Activated CD8-positive, alpha-beta memory T cell treated with anti-CD3 and anti-CD28 coated beads, Interleukin-2, amount 50 U/mL, for 24 hours (primary cell): ENCODE measurements around the gene SLC4A3.
A peak's percentile ranks its signal among the peaks of the same experiment; 100 is the strongest.

Experiments
- DNase-seq: peaks from one replicate; pipeline ENCODE4 v3.0.0-alpha.2; 2020; ENCODE audit errors: extremely low read depth

SLC4A3 gene

GRCh38 chr2:219627103-219628100 lies at the start of gene SLC4A3:
SLC4A3 (plus strand) TSS chr2:219627630; CDS start chr2:219627993, 363 bp downstream.
- no peak for DNase-seq

GRCh38 chr2:219578811-219579613 lies 48.4 kb upstream of the SLC4A3 start:
- no peak for DNase-seq

GRCh38 chr2:219581346-219581745 lies 46.1 kb upstream of the SLC4A3 start:
- no peak for DNase-seq

- no peak for DNase-seq
Measured at GRCh38 chr2:219591091-219591490, 36.3 kb upstream of the SLC4A3 start.

GRCh38 chr2:219592736-219593135 lies 34.7 kb upstream of the SLC4A3 start:
- no peak for DNase-seq

GRCh38 chr2:219593154-219593553 lies 34.3 kb upstream of the SLC4A3 start:
- DNase-seq = no peak

- DNase-seq = no peak
Measured at GRCh38 chr2:219595256-219595655, 32.2 kb upstream of the SLC4A3 start.

GRCh38 chr2:219596954-219597551 lies 30.4 kb upstream of the SLC4A3 start:
- DNase-seq = no peak

- DNase-seq = peak; percentile 87
Measured at GRCh38 chr2:219597552-219598307, 29.7 kb upstream of the SLC4A3 start, which contains the start of gene STK11IP. STK11IP (plus strand) TSS chr2:219597857; CDS start chr2:219598120, 263 bp downstream.

GRCh38 chr2:219598308-219599078 lies 28.9 kb upstream of the SLC4A3 start:
- DNase-seq = no peak

GRCh38 chr2:219603771-219604170 lies 23.7 kb upstream of the SLC4A3 start:
- DNase-seq = no peak

GRCh38 chr2:219605607-219605954 lies 21.8 kb upstream of the SLC4A3 start:
- no peak for DNase-seq

GRCh38 chr2:219607931-219608330 lies 19.5 kb upstream of the SLC4A3 start:
- DNase-seq = no peak

GRCh38 chr2:219608399-219608964 lies 18.9 kb upstream of the SLC4A3 start:
- DNase-seq = no peak

GRCh38 chr2:219609149-219609750 lies 18.2 kb upstream of the SLC4A3 start:
- DNase-seq = no peak

GRCh38 chr2:219611306-219611705 lies 16.1 kb upstream of the SLC4A3 start:
- DNase-seq = no peak

- no peak for DNase-seq
Measured at GRCh38 chr2:219611866-219612576, 15.4 kb upstream of the SLC4A3 start.

GRCh38 chr2:219612577-219613286 lies 14.7 kb upstream of the SLC4A3 start:
- DNase-seq = no peak
